Fibroblast of the aortic adventitia (primary cell): ENCODE measurements around the gene AGAP3. TPM values are rescaled to one million over a fixed set of nuclear protein-coding genes. Genes with fewer than 3 reads are reported as not detected.

Experiments used
- DNase-seq: peaks from one replicate; pipeline ENCODE4 v3.0.0-alpha.2; 2010; ENCODE audit warnings: low read depth
- H3K4me3 ChIP-seq: 2 replicates; pipeline ENCODE4 v1.5.1; 2011; ENCODE audit warnings: low read depth, mild to moderate bottlenecking, control low read depth, low read length, moderate library complexity
- total RNA-seq: library from RNA; depleted of rRNA; stranded (reverse); fragments of >200 nt; gene quantifications from 2 replicates; pipeline ENCODE4 v1.2.3, GENCODE V29; 2012; ENCODE audit warnings: low replicate concordance
- TF ChIP-seq, protein P1 (sequence below): IDR thresholded peaks from 2 replicates; pipeline ENCODE4 v1.5.1; 2011; ENCODE audit warnings: mild to moderate bottlenecking, low read length, control low read depth, inconsistent platforms; ENCODE audit not compliant: insufficient read depth

AGAP3 gene
- total RNA-seq, 1 donor: 50.2 TPM

DNA sequence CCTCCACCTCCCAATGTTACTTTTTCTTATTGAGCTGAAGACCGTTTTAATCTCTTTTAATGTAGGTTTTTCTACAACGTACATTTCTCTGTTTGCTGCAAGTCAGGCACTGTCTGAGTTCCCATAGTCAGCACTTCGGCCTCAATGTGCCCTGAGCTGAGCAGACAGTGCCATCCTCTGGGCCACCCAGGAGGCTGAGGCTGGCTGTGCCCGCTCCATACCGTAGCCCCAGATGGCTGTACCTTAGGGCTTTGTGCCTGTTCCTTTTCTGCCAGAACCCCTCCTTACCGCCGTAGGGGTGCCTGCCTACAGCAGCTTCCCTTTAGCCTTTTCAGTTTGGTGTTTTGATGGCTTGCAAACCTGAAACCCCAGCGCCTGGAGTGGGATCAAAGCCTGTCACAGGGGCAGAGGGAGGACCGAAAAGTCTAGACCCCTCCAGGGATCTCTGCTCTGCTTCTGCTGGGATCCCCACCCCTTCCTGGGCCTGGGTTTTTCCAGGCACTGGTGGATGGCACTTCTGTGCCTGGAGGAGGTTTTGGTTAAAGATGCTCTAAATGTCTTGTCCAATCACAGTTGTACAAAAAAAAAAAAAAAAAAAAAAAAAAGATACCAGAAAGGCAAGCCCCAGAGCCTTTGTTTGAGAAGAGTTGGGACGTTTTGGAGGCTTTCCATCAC, 9.0 kb downstream of the AGAP3 start:
- no peak overlapping the region for H3K4me3 ChIP-seq
- no peak for DNase-seq
- TF ChIP-seq, protein P1, sequence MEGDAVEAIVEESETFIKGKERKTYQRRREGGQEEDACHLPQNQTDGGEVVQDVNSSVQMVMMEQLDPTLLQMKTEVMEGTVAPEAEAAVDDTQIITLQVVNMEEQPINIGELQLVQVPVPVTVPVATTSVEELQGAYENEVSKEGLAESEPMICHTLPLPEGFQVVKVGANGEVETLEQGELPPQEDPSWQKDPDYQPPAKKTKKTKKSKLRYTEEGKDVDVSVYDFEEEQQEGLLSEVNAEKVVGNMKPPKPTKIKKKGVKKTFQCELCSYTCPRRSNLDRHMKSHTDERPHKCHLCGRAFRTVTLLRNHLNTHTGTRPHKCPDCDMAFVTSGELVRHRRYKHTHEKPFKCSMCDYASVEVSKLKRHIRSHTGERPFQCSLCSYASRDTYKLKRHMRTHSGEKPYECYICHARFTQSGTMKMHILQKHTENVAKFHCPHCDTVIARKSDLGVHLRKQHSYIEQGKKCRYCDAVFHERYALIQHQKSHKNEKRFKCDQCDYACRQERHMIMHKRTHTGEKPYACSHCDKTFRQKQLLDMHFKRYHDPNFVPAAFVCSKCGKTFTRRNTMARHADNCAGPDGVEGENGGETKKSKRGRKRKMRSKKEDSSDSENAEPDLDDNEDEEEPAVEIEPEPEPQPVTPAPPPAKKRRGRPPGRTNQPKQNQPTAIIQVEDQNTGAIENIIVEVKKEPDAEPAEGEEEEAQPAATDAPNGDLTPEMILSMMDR: no peak

DNA sequence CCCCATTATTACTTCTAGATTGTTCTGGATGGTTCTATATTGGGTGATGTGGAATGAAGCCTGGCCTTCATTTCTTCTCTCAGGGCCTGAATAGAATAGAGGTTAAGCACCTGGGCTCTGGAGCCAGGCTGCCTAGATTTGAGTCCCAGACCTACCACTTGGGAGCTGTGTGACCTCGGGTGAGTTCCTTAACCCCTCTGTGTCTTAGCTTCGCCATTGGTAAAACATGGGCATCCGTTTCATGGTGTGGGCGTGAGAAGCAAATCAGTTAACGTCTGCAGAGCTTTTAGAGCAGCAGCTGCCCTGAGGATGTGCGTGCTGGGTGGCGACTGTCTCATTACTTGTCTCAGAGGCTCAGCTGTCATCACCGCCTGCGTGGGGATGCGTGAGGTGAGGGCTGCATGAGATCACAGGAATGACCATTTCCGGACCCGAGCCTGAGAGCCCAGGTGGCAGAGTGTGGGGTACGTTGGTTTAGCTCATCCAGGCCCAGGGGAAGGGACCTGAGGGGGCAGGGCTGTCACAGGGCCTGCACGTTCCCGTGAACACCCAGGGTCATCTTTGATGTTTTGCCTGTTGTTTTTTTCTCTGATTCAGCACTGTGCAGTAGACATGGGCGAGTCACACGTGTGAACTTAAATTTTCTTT, 9.7 kb downstream of the AGAP3 start:
- TF ChIP-seq, protein P1: no peak
- no peak for DNase-seq
- H3K4me3 ChIP-seq: no peak overlapping the region

DNA sequence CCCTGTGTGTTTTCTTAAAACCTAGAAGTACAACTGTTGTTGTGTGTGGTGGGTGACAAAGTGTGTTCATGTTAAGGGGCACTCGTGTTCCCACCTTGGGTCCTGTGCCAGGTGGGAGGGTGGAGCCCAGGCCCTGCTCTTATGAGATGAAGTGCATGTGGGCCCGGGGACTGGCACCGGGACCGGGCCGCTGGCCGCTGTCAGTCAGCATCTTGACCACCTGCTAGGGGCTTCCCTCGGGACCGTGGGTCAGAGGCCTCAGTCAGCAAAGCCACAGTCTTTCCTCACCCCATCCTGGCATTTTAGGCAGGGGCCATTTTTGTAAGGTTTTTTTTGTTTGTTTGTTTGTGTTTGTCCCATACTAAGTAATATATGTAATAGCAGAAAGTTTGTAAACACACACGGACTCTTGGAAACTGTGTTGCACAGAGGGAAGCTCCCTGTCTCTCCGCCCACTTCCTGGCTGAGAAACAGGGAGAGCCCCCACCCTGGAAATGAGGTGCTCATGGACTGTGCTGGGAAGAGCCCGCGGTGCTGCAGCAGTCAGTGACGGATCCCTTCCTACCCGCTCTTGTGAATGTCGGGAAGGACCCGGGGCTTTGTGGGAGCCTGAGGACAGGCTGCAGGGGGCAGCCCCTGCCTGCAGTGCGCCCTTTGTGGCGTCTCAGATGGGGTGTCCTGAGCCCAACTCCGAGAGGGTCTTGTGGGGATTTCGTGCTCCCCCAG, 13.4 kb downstream of the AGAP3 start:
- TF ChIP-seq, protein P1: no peak
- no peak for DNase-seq
- H3K4me3 ChIP-seq: no peak overlapping the region

DNA sequence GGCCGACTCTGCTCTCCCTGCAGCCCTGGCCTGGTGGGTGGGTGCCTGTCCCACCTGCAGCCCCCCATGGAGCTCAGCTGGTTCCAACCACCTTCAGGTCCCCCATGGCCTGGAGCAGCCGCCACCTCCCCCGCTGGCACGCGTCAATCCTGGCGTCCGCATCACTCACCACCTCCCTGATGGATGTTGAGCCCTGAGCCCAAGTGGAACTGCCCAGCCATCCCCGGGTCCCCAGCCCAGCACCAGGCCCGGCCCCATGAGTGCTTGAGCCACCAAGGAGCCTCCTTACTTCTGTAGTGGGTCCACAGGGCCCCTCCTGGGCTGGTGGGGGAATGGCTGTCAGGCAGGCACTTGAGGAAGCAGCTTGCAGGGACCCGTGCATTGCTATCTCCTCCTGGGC, 14.6 kb downstream of the AGAP3 start:
- TF ChIP-seq, protein P1: no peak
- no peak overlapping the region for H3K4me3 ChIP-seq
- DNase-seq: no peak

DNA sequence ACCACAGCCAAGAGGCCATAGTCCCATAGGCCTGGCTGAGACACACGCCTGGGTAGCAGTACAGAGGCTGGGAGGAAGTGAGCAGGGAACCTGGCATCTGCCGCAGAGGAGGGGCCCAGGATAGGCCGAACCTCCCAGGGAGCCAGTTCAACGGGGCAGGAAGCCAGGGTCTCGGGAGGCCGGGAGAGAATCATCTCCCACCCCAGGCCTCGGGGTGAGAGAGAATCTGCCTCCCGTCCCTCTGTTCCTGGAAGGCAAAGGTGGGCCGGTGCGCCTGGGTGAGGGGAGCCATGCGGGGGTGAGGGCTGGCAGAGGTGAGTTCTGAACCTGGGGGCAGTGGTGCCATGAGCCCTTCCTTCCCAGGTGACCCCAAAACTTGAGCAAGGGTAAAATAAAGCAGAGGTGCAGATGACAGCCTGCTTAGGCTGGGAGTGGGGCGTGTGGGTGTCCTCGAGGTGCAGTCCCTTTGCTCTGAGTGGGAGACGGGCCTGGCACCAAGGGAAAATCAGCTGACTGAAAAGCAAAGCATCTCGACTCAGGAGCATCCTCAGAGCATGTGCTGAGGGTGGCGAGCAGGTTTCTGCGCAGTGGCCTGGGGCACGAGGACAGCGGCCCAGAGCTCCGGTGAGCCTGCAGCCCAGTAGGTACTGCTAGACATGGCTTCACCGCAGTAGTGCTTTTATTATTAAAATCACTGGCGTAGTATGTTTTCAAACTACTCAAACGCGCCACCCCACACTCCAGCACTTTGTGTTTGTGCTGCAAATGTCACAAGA, 15.5 kb downstream of the AGAP3 start:
- DNase-seq: no peak
- TF ChIP-seq, protein P1: no peak
- no peak overlapping the region for H3K4me3 ChIP-seq

DNA sequence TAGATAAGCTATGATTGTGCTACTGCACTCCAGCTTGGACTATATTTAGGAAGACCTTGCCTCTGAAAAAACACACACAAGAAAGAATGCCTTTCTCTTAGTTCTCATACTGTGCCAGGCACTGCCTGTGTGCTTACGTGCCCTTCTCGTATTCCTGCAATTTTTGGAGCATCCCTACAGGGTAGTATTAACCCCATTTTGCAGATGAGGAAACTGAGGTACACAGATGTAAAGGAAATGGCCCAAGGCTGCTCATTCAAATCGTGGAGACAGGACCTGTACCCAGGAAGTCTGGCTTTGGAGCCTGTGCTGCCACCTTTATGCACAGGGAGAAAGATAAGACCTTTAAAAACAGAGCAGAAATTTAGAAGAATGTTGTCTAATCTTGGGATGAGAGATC, 16.7 kb downstream of the AGAP3 start:
- no peak for DNase-seq
- no peak overlapping the region for H3K4me3 ChIP-seq
- TF ChIP-seq, protein P1: no peak
